HepG2 (cell line): ENCODE results near the gene SEL1L2. TPM values are rescaled to one million over a fixed set of nuclear protein-coding genes. Genes with fewer than 3 reads are reported as not detected.
A peak's percentile ranks its signal among the peaks of the same experiment; 100 is the strongest.

Source experiments
- ATAC-seq: fragments of 200-7000 bp; cut with Tn5 transposase; 3 replicates; pipeline ENCODE4 v1.9.1; 2020; ENCODE audit warnings: mild to moderate bottlenecking, moderate library complexity
- BruUV-seq: library from RNA; stranded (reverse); fragments of 400-500 nt; replicated peaks from 2 replicates; lab custom pipeline; 2021; lab: Mats Ljungman, UMichigan
- CTCF ChIA-PET: fragments of 300-600 bp; formaldehyde crosslinking; extraction: SDS; loops from one replicate; lab custom pipeline; 2021; ENCODE audit warnings: low total read pairs, inconsistent platforms, low intra/inter-chr PET ratio; lab: Yijun Ruan, JAX
- POLR2A ChIA-PET: fragments of 350-600 bp; sonication (Branson Sonifier 250); formaldehyde crosslinking; loops from one replicate; lab custom pipeline; 2020; ENCODE audit warnings: antibody characterized with exemption, inconsistent platforms; lab: Yijun Ruan, JAX
- DNase-seq: peaks from one replicate; pipeline ENCODE4 v3.0.0-alpha.2; 2015; ENCODE audit warnings: low spot score
- FAIRE-seq: peaks from 3 replicates; lab custom pipeline; 2011; peaks lifted over from hg19 to GRCh38; lab: Jason Lieb, UNC
- H2AFZ ChIP-seq: one replicate; pipeline ENCODE4 v1.6.1; 2011; ENCODE audit warnings: low read length, inconsistent platforms
- H3K27ac ChIP-seq: fragments of 300-600 bp; 3 replicates; pipeline ENCODE4 v1.8.0; 2011; ENCODE audit warnings: mixed run types, mild to moderate bottlenecking, mixed read lengths, low read length, inconsistent platforms; ENCODE audit not compliant: insufficient read depth; ENCODE audit errors: extremely low read length
- H3K27me3 ChIP-seq, 2 experiments: fragments of 200-600 bp in 1 of 2; 2 replicates in 1 of 2; 3 replicates in 1 of 2; pipeline versions ENCODE4 v1.6.0 to v1.8.0; 2011; ENCODE audit warnings: low read length in 2 of 2, mild to moderate bottlenecking in 2 of 2, moderate library complexity in 2 of 2, inconsistent platforms in 1 of 2; ENCODE audit not compliant: insufficient read depth in 2 of 2, control insufficient read depth in 1 of 2
- H3K36me3 ChIP-seq, 2 experiments: fragments of 200-600 bp in 1 of 2; replicated peaks in 1 of 2; 2 replicates in 1 of 2; 3 replicates in 1 of 2; pipeline versions ENCODE4 v1.5.1 to v1.8.0; 2011; ENCODE audit warnings: low read length in 2 of 2, inconsistent platforms in 1 of 2; ENCODE audit not compliant: insufficient read depth in 2 of 2, control insufficient read depth in 1 of 2
- H3K4me1 ChIP-seq: 2 replicates; pipeline ENCODE4 v1.5.1; 2012; ENCODE audit warnings: low read length, inconsistent platforms; ENCODE audit not compliant: insufficient read depth
- H3K4me2 ChIP-seq: 2 replicates; pipeline ENCODE4 v1.6.0; 2011; ENCODE audit warnings: low read depth, low read length, inconsistent platforms
- H3K4me3 ChIP-seq, 3 experiments: fragments of 200-600 bp in 1 of 3; sonication (generic), shearing (Covaris generic) in 1 of 3; replicated peaks in 1 of 3; 2 replicates each; pipeline ENCODE4 v1.5.1; 2011 to 2016; ENCODE audit warnings: low read length in 3 of 3, inconsistent platforms in 2 of 3, low read depth in 2 of 3, mild to moderate bottlenecking in 2 of 3, control low read depth in 1 of 3, mixed read lengths in 1 of 3; ENCODE audit not compliant: insufficient read depth in 1 of 3
- H3K79me2 ChIP-seq: one replicate; pipeline ENCODE4 v1.6.1; 2011; ENCODE audit warnings: low read length, inconsistent platforms; ENCODE audit not compliant: insufficient read depth
- H3K9ac ChIP-seq: 2 replicates; pipeline ENCODE4 v1.6.0; 2011; ENCODE audit warnings: mild to moderate bottlenecking, low read depth, low read length, inconsistent platforms; ENCODE audit not compliant: insufficient read depth
- H3K9me3 ChIP-seq: 2 replicates; pipeline ENCODE4 v1.5.1; 2012; ENCODE audit warnings: mild to moderate bottlenecking, low read length
- H4K20me1 ChIP-seq: 2 replicates; pipeline ENCODE4 v1.6.0; 2011; ENCODE audit warnings: inconsistent platforms, mild to moderate bottlenecking, low read length, moderate library complexity; ENCODE audit not compliant: insufficient read depth
- GATAD1 ChIP-seq: IDR thresholded peaks from 2 replicates; pipeline ENCODE4 v1.6.1; 2016; ENCODE audit warnings: missing genetic modification reagents, missing compliant biosample characterization
- GTF2F1 ChIP-seq: fragments of 150-350 bp; IDR thresholded peaks from 2 replicates; pipeline ENCODE4 v1.6.1; 2014; ENCODE audit warnings: low read length
- ISL2 ChIP-seq: sonication (generic); formaldehyde crosslinking; IDR thresholded peaks from 2 replicates; pipeline ENCODE4 v1.5.0; 2020; ENCODE audit warnings: missing genetic modification reagents
- KDM5A ChIP-seq: fragments of 200-600 bp; sonication (generic); IDR thresholded peaks from 2 replicates; pipeline ENCODE4 v1.7.0; 2018; ENCODE audit warnings: antibody characterized with exemption, mild to moderate bottlenecking, low read length, borderline replicate concordance
- LCORL ChIP-seq, 2 experiments: fragments of 450-650 bp in 1 of 2; sonication (generic) in 1 of 2; formaldehyde crosslinking in 1 of 2; IDR thresholded peaks; 2 replicates each; pipeline versions ENCODE4 v1.5.0 to v1.6.1; 2017 to 2020; ENCODE audit warnings: antibody characterized with exemption in 1 of 2, missing genetic modification reagents in 1 of 2
- MAFF ChIP-seq: IDR thresholded peaks from 2 replicates; pipeline ENCODE4 v1.6.1; 2011; ENCODE audit warnings: low read depth, low read length, improper control_type of control experiment
- NKX3-1 ChIP-seq: sonication (generic); formaldehyde crosslinking; IDR thresholded peaks from 2 replicates; pipeline ENCODE4 v1.5.0; 2020; ENCODE audit warnings: missing genetic modification reagents
- NR2F2 ChIP-seq: IDR thresholded peaks from 2 replicates; pipeline ENCODE4 v1.6.1; 2012; ENCODE audit warnings: low read depth, inconsistent platforms, borderline replicate concordance
- POLR2AphosphoS5 ChIP-seq: IDR thresholded peaks from 2 replicates; pipeline ENCODE4 v1.6.1; 2012; ENCODE audit warnings: low read depth, low read length
- ZNF317 ChIP-seq: sonication (generic); formaldehyde crosslinking; IDR thresholded peaks from 2 replicates; pipeline ENCODE4 v1.5.0; 2020; ENCODE audit warnings: mild to moderate bottlenecking, missing genetic modification reagents
- ZNF503 ChIP-seq: sonication (generic); formaldehyde crosslinking; IDR thresholded peaks from 2 replicates; pipeline ENCODE4 v1.4.0; 2020; ENCODE audit warnings: missing genetic modification reagents
- ZNF746 ChIP-seq: sonication (generic); formaldehyde crosslinking; IDR thresholded peaks from 2 replicates; pipeline ENCODE4 v1.8.0; 2022; ENCODE audit warnings: mild to moderate bottlenecking, missing genetic modification reagents
- WGBS: methylation state at CpG from one replicate; pipeline ENCODE4 v1.1.6; 2017; ENCODE audit warnings: low lambda C conversion rate; 5-methylcytosine and 5-hydroxymethylcytosine counted together
- in situ Hi-C: cut with HindIII; loops from 2 replicates; pipeline ENCODE4 v1.10.0; 2017; ENCODE audit warnings: low pct_unique_long_range_greater_than_20kb; ENCODE audit not compliant: extremely low pct_ligation_motif_present
- intact Hi-C: fragments of 100-400 bp; cut with micrococcal nuclease; formaldehyde crosslinking; loops from one replicate; pipeline ENCODE4 v1.10.0; 2022; ENCODE audit not compliant: unreplicated experiment
- polyA plus RNA-seq, 8 experiments: library from polyadenylated mRNA; depleted of rRNA in 3 of 8; stranded (reverse) in 7 of 8; unstranded in 1 of 8; fragments of >200 nt; fragmentation: Illumina TruSeq in 4 of 8; extraction: Trizol in 4 of 8; gene quantifications; 2 replicates each; pipeline versions ENCODE4 v1.2.1 to v1.2.3, GENCODE V29; 2011 to 2016; ENCODE audit warnings: low read depth in 4 of 8, missing spikeins in 1 of 8, mixed read lengths in 1 of 8; ENCODE audit not compliant: insufficient read depth in 1 of 8
- total RNA-seq, 5 experiments: library from RNA; depleted of rRNA; stranded (reverse); fragments of >200 nt; fragmentation: Illumina TruSeq; extraction: Trizol; gene quantifications; 2 replicates each; pipeline ENCODE4 v1.2.3, GENCODE V29; 2016; ENCODE audit warnings: low read depth in 1 of 5

Gene SEL1L2
- total and polyA plus RNA-seq, 2 of the 13 experiments (the other 11 are each of a cell fraction or from before 2014, with no cell fraction given) = not detected

GRCh38 chr20:13910492-13910891 is 79.9 kb downstream of the SEL1L2 start:
- intact Hi-C loops = no loop called here
- no peak overlapping the region for H2AFZ ChIP-seq
- FAIRE-seq = no peak

GRCh38 chr20:13909067-13909466 is 81.3 kb downstream of the SEL1L2 start:
- no peak for FAIRE-seq
- CTCF ChIA-PET = no interaction called here

More at GRCh38 chr20:13910492-13910891, 79.9 kb downstream of the SEL1L2 start:
- Histone ChIP-seq H3K27ac (no peak overlapping the region), H3K4me3 (no peak overlapping the region), H3K36me3 (no peaks in the 10 kb centered on the region), H3K9me3 (no peaks in the 10 kb centered on the region), H3K4me1 (peaks cover 9% of the 10 kb centered on the region), H3K79me2 (no peaks in the 10 kb centered on the region), H3K27me3 (no peaks in the 10 kb centered on the region), H4K20me1 (no peaks in the 10 kb centered on the region), H3K4me2 (no peak overlapping the region), H3K9ac (no peak overlapping the region)
- in situ Hi-C loops = no loop called here
- ATAC-seq (no peak), DNase-seq (no peak)
- BruUV-seq = no TSS peak
- POLR2A ChIA-PET = no interaction called here
- CTCF ChIA-PET = no interaction called here
- 73% methylated on average over 1 of the region's 1 CpG for WGBS
- TF ChIP-seq GTF2F1 (peak; percentile 33; the same call in 1 of the 2 replicates), ZNF317 (CRISPR knock-in tag) (no peak), LCORL (IDR thresholded peaks at IDR 0.05) (peak; percentile 88), LCORL (CRISPR knock-in tag; IDR thresholded peaks at IDR 0.05) (no peak)

More at GRCh38 chr20:13909067-13909466, 81.3 kb downstream of the SEL1L2 start:
- H2AFZ ChIP-seq = no peak overlapping the region
- ATAC-seq = no peak
- no peak for TF ChIP-seq GATAD1 (CRISPR knock-in tag)
- TF ChIP-seq ZNF503 (CRISPR knock-in tag) = no peak
- TF ChIP-seq NR2F2 = no peak
- TF ChIP-seq ZNF746 (CRISPR knock-in tag) = no peak
- TF ChIP-seq NKX3-1 (CRISPR knock-in tag) = no peak
- TF ChIP-seq POLR2AphosphoS5 = no peak
- TF ChIP-seq KDM5A = no peak
- no peak for TF ChIP-seq ISL2 (CRISPR knock-in tag)
- no peak for TF ChIP-seq MAFF
- TF ChIP-seq, all 625 proteins: peak for 0
- no peak overlapping the region for H3K27ac ChIP-seq
- H3K4me2 ChIP-seq = no peak overlapping the region
- BruUV-seq = no TSS peak
- intact Hi-C loops (no loop called here), in situ Hi-C loops (no loop called here)
- H3K27me3 ChIP-seq = no peaks in the 10 kb centered on the region; a peak in 1 of 5 replicates
- no peak for DNase-seq
- H3K4me1 ChIP-seq = no peaks in the 10 kb centered on the region
- no peak overlapping the region for H3K4me3 ChIP-seq
- no peaks in the 10 kb centered on the region for H3K9me3 ChIP-seq
- WGBS = 4% methylated on average over 4 of the region's 4 CpGs
- no peak overlapping the region for H3K9ac ChIP-seq
- no peaks in the 10 kb centered on the region for H3K79me2 ChIP-seq
- H4K20me1 ChIP-seq = no peaks in the 10 kb centered on the region
- no peaks in the 10 kb centered on the region for H3K36me3 ChIP-seq
- POLR2A ChIA-PET = no interaction called here
